Glutamatergic neuron (in vitro differentiated cells): ENCODE measurements around the gene PRR7. TPM values are rescaled to one million over a fixed set of nuclear protein-coding genes. Genes with fewer than 3 reads are reported as not detected.

Experiments used
- DNase-seq: peaks from one replicate; pipeline ENCODE4 v3.0.0; 2022
- H3K27ac Mint-ChIP-seq: one replicate; pipeline ENCODE4 v1.8.0; 2020; ENCODE audit warnings: mild to moderate bottlenecking, mixed read lengths, inconsistent platforms; ENCODE audit not compliant: unreplicated experiment
- H3K27me3 Mint-ChIP-seq: one replicate; pipeline ENCODE4 v1.8.0; 2020; ENCODE audit warnings: mild to moderate bottlenecking, moderate library complexity, mixed read lengths, inconsistent platforms; ENCODE audit not compliant: unreplicated experiment
- H3K36me3 Mint-ChIP-seq: one replicate; pipeline ENCODE4 v1.8.0; 2020; ENCODE audit warnings: mild to moderate bottlenecking, mixed read lengths, inconsistent platforms; ENCODE audit not compliant: unreplicated experiment
- H3K4me1 Mint-ChIP-seq: one replicate; pipeline ENCODE4 v1.8.0; 2020; ENCODE audit warnings: mild to moderate bottlenecking, low read depth, mixed read lengths, inconsistent platforms; ENCODE audit not compliant: unreplicated experiment
- H3K4me3 Mint-ChIP-seq: one replicate; pipeline ENCODE4 v1.8.0; 2020; ENCODE audit warnings: mild to moderate bottlenecking, mixed read lengths, inconsistent platforms; ENCODE audit not compliant: unreplicated experiment
- H3K9me3 Mint-ChIP-seq: one replicate; pipeline ENCODE4 v1.8.0; 2020; ENCODE audit warnings: mild to moderate bottlenecking, moderate library complexity, mixed read lengths, inconsistent platforms; ENCODE audit not compliant: unreplicated experiment
- total RNA-seq: library from RNA; stranded (reverse); fragmentation: NEBNext Ultra II Directional; extraction: Animal tissue kit (Norgen Biotek cat#: 25700); gene quantifications from one replicate; pipeline ENCODE4 v1.2.1, GENCODE V29; 2021; ENCODE audit not compliant: unreplicated experiment
- TF ChIP-seq, protein P1 (sequence below): fragments of 200-600 bp; sonication (generic); IDR thresholded peaks from one replicate; pipeline ENCODE4 v1.5.0; 2021; ENCODE audit not compliant: partially characterized antibody, unreplicated experiment

PRR7 gene
- total RNA-seq, 1 donor from 2014 or later, result 4.1 TPM

DNA sequence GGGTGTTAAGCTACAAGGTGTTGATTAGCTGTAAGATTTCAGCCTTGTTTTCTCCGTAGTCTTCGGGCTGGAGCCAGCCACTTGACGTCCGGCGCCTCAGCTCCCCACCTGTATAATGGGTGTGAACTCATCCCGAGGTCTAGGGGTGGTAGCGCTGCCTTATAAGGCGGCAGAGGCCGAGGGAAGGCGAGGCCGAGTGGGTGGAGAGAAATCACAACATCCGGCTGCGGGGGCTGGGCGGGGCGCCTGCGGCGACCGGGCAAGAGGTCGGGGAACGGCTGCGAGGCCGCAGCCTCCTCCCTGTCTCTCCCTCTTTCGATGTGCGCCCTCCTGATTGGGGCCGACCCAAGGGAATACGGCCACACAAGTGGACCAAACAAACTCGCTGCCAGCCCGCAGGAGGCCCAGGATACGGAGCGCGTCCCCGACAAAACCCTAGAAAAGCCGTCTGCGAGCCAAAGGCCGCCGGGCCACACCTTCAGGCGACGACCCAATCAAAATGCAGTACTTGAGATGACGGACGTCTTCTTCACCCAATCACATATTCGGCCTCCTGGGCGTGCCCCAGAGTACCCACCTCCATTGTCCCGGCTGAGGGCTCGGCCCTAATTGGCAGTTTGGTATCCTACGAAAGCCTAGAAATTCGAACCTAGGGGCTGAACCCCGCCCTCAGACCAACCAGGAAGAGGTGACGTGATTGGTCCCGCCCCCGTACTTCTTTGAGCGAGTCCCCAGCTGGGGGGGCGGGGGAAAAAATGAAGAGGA is 20.6 kb upstream of the PRR7 start:
- peak overlapping the region; percentile 98 for H3K27ac Mint-ChIP-seq
- TF ChIP-seq, protein P1, sequence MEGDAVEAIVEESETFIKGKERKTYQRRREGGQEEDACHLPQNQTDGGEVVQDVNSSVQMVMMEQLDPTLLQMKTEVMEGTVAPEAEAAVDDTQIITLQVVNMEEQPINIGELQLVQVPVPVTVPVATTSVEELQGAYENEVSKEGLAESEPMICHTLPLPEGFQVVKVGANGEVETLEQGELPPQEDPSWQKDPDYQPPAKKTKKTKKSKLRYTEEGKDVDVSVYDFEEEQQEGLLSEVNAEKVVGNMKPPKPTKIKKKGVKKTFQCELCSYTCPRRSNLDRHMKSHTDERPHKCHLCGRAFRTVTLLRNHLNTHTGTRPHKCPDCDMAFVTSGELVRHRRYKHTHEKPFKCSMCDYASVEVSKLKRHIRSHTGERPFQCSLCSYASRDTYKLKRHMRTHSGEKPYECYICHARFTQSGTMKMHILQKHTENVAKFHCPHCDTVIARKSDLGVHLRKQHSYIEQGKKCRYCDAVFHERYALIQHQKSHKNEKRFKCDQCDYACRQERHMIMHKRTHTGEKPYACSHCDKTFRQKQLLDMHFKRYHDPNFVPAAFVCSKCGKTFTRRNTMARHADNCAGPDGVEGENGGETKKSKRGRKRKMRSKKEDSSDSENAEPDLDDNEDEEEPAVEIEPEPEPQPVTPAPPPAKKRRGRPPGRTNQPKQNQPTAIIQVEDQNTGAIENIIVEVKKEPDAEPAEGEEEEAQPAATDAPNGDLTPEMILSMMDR, result no peak
- DNase-seq, result peak; percentile 97
- H3K4me3 Mint-ChIP-seq, result peak overlapping the region; percentile 94
- H3K27me3 Mint-ChIP-seq, result peaks cover 8% of the 10 kb centered on the region
- peaks cover 9% of the 10 kb centered on the region for H3K9me3 Mint-ChIP-seq
- peaks cover 14% of the 10 kb centered on the region for H3K4me1 Mint-ChIP-seq
- H3K36me3 Mint-ChIP-seq, result no peaks in the 10 kb centered on the region

DNA sequence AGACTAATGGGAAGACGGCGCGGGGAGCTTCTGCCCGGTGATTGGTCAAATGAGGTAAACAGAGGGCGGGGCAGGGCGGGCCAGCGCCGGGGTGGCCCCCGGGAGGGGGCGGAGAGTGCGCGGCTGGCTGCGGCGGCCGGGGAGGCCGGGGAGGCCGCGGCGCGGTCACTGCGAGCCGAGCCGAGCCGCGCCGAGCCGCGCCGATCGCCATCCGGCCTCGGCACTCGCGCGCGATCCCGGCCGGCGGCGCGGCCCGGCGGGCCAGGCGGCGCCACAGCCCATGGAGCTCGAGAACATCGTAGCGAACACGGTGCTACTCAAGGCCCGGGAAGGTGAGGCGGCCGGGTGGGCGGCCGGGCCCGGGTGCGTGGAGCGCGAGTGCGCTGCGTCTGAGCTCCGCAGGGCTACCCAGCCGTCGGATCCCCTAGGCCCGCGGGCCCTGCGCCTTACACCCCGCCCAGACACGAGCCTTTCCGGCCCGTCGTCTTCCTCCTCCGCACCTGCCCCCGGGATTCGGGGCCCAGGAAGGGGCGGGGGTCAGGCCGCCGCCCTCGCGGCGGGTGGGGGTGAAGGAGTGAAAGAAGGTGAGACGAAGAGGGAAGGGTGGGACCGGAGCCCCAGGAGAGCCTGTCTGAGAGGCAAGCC is 19.9 kb upstream of the PRR7 start, which contains the start of gene GRK6:
Gene GRK6 (plus strand): TSS at position 111 of the 645 bp plus-strand sequence. CDS start 170 bp downstream, at position 281.
- Mint-ChIP-seq H3K27me3 (peaks cover 8% of the 10 kb centered on the region), H3K4me1 (peaks cover 10% of the 10 kb centered on the region), H3K27ac (peak within 1 kb of the TSS; percentile 98), H3K36me3 (no peaks in the 10 kb centered on the region), H3K9me3 (peaks cover 8% of the 10 kb centered on the region), H3K4me3 (peak within 1 kb of the TSS; percentile 94)
- peak; percentile 55 for DNase-seq
- TF ChIP-seq, protein P1, result no peak

DNA sequence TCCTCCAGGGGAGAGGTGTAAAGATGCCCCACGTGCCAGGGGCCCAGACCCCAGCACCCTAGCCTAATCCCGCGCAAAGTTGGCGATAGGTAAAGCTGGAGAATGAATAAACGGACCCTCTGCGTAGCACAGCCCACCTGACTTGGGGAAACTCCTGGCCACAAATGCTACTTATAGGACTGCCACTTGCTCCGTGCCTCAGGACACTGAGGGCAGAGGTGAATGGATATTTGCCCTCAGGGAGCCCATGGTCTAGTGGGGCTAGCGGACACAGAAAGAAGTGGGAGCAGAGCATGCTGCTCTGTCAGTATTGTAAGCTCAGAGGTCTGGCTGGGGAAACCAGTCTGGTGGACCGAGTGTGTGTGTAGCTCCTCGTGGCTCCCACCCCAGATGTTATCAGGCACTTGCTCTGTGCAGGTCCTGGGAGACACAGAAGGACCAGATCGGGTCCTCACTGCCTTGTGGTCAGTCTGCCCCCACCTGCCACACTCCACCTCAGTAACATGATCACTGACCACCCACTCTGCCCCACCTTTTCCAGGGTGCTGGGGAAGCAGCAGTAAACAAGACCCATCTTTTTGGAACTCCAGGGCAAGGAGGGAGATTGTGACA is 19.3 kb upstream of the PRR7 start:
- peak overlapping the region; percentile 87 for H3K4me3 Mint-ChIP-seq

DNA sequence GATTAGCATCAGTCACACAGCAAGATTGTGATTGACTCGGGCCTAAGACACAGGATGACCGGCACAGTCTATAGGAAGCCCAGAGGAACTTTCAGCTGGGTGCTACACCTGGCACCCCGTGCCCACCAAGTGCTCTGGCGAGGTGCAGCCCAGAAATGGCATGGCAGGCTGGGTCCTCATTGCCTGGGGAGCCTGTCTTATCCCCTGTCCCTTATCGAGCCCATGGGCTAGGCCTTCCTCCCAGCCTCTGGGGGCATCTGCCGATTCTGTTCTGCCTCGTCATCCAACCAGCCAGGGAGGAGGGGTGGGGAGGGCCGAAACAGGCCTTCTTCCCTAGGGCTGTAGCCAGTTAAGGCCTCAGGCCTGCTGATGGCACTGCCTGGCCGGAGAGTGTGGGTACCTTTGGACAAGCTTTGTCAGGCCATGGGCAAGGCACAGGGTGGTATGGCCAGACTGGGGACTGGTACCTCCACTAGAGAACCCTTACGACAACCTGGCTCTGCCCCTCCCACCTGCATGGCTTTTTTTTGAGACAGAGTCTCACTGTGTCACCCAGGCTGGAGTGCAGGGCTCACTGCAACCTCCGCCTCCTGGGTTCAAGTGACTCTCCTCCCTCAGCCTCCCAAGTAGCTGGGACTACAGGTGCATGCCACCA is 18.6 kb upstream of the PRR7 start:
- Mint-ChIP-seq H3K36me3 (no peaks in the 10 kb centered on the region), H3K9me3 (peaks cover 6% of the 10 kb centered on the region), H3K27me3 (peaks cover 10% of the 10 kb centered on the region), H3K4me1 (peaks cover 10% of the 10 kb centered on the region), H3K27ac (no peak overlapping the region), H3K4me3 (peak overlapping the region; percentile 87)
- DNase-seq, result no peak
- TF ChIP-seq, protein P1, result no peak

More for the DNA sequence above, 19.3 kb upstream of the PRR7 start:
- Mint-ChIP-seq H3K27me3 (peaks cover 10% of the 10 kb centered on the region), H3K36me3 (no peaks in the 10 kb centered on the region), H3K4me1 (peaks cover 10% of the 10 kb centered on the region), H3K9me3 (peaks cover 8% of the 10 kb centered on the region), H3K27ac (peak overlapping the region; percentile 75)
- TF ChIP-seq, protein P1, result no peak
- no peak for DNase-seq
